GM10847 (cell line): Measurements from ENCODE around the gene C12orf57.

Experiments used
- POLR2A ChIP-seq: IDR thresholded peaks from 2 replicates; pipeline ENCODE4 v1.6.1; 2011; ENCODE audit not compliant: insufficient read length; ENCODE audit errors: extremely low read depth

C12orf57 gene

GRCh38 chr12:6979021-6979420 lies 35.2 kb downstream of the C12orf57 start:
- TF ChIP-seq POLR2A: no peak

DNA sequence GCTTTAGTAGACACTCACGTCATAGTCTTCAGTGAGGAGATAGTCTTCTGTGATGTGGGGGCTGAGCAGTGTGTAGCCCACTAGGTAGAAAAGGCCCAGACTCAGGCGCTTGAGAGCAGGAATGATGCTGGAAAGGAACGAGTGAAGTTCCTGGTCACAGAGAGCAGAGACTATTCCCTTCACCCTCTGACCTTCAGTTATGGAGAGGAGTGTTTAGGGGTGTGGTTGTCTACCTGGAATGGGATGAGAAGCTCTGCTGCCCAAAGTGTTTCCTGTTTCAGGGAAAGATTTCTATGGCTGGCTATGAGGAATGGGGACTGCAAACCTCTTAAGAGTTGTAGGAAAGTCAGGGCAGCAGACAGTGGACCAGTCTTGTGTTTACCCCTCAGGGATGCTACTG lies 35.6 kb downstream of the C12orf57 start:
- no peak for TF ChIP-seq POLR2A

GRCh38 chr12:6980075-6980474 lies 36.3 kb downstream of the C12orf57 start:
- no peak for TF ChIP-seq POLR2A

DNA sequence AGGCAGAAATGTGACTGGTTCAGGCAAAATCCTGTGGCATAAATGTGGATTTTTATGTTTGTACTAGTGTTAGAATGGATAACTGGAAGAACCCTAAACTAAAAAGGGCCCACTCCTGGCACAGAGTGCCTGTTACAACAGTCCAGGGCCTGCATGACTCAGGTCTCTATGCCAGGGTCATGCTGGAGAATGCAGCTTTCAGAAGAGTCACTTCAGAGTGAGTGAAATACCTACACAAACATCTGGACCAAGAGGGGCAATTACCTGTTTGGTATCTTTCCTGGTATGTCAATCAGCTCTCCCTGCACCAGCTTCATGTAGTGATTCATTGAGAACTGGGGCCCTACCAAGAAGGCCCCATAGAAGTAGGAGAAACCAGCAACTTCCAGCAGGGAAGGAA lies 36.9 kb downstream of the C12orf57 start:
- TF ChIP-seq POLR2A: no peak

DNA sequence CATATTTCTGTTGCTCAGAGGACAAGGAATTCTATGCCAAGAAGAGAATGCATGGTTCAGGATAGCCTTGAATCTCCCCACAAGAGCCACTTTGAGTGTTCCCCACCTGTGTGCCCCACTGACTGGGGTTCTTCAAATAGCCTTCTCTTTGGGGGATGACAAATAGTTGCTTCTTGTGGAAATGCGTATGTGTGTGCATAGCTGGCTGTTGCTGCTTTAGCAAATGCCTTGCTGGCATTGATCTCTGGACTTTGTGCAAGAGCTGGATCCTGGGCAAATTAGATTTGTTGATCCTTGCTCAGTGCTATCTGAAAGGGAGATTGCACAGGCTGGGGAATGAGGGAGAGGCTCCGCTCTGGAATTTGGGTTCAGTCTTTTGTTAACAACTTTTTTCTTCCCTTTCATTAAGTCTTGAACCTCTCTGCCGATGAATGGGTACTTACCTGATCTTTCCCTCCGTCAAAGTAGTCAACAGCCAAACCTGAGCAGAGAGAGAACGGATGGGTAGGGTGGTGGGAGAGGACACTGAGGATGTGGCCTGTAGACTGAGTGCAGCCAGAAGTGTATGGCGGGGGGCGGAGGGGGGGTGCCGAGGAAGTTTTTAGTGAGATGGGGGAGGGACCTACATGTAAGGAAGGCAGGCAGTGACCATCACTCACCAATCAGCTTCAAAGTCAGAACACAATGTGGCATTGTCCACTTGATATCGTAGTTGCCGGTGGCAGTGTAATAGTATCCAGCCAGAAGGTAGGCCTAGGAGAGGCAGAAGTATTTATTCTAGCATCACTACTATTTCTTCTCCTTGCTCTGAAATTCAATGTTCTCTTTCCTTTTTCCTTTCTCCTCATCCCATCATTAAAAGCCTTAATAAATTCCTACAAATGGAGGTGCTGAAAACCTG lies 37.6 kb downstream of the C12orf57 start:
- no peak for TF ChIP-seq POLR2A

- TF ChIP-seq POLR2A: no peak
Observed at GRCh38 chr12:6982532-6982931, 38.7 kb downstream of the C12orf57 start.

GRCh38 chr12:6987956-6988553 lies 44.2 kb downstream of the C12orf57 start:
- TF ChIP-seq POLR2A: no peak
